ENCODE measurements around the gene PPP1R16B. TPM values are rescaled to one million over a fixed set of nuclear protein-coding genes. Genes with fewer than 3 reads are reported as not detected.

The PPP1R16B gene
- total and polyA plus RNA-seq, 2 experiments from 2014 or later = 0.28 to 0.33 TPM

DNA sequence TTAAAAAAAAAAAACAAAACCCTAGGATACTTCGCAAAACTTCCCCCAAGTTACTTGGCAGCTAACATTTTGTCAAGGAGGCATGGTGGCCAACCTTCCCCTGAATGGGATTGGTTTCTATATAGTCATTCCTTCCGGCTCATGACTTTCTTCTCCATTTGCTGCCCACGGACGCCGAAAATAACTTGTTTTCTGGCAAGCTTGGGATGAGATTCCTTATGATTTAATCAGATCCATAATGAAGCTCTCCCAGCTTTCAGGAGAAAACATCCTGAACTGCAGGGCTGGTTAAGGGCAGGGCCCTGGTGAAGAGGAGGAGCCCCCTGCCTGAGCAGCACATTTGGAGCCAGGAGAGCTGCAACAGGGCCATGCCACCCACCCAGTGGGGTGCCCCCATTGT lies 49.9 kb downstream of the PPP1R16B start:
- Histone ChIP-seq H4K20me1 (ENCODE audit: insufficient read depth, poor library complexity, severe bottlenecking) (no peaks in the 10 kb centered on the region), H3K9me2 (replicated peaks; ENCODE audit: insufficient read depth) (no peaks in the 10 kb centered on the region), H3K4me3 (no peak overlapping the region), H3K27me3 (no peaks in the 10 kb centered on the region), H3K27ac (no peak overlapping the region), H3K36me3 (replicated peaks; ENCODE audit: insufficient read depth, low read depth) (no peaks in the 10 kb centered on the region), H2AFZ (no peak overlapping the region), H3K4me2 (no peak overlapping the region), H3K79me2 (no peaks in the 10 kb centered on the region), H3K4me1 (ENCODE audit: insufficient read depth) (no peaks in the 10 kb centered on the region), H3K9me3 (ENCODE audit: low read depth) (no peaks in the 10 kb centered on the region)
- WGBS (ENCODE audit: low lambda C conversion rate, missing lambda C conversion rate) = 89% methylated on average over 5 of the region's 5 CpGs
- DNase-seq (ENCODE audit: low spot score) = no peak
- no peak for TF ChIP-seq EZH2phosphoT487 (IDR thresholded peaks at IDR 0.05; ENCODE audit: low read depth, severe bottlenecking, unreplicated experiment)
- TF ChIP-seq EZH2 (IDR thresholded peaks at IDR 0.05; ENCODE audit: borderline replicate concordance) = no peak
- TF ChIP-seq CTCF (IDR thresholded peaks at IDR 0.05; ENCODE audit: poor library complexity) = no peak

GRCh38 chr20:38856570-38856969 lies 51.1 kb downstream of the PPP1R16B start:
- DNase-seq (ENCODE audit: low spot score) = no peak
- TF ChIP-seq EZH2phosphoT487 (IDR thresholded peaks at IDR 0.05; ENCODE audit: low read depth, severe bottlenecking, unreplicated experiment) (no peak), CTCF (IDR thresholded peaks at IDR 0.05; ENCODE audit: poor library complexity) (no peak), EZH2 (IDR thresholded peaks at IDR 0.05; ENCODE audit: borderline replicate concordance) (no peak)
- 79% methylated on average over 2 of the region's 2 CpGs for WGBS (ENCODE audit: low lambda C conversion rate, missing lambda C conversion rate)
- Histone ChIP-seq H3K4me2 (no peak overlapping the region), H3K9me2 (replicated peaks; ENCODE audit: insufficient read depth) (no peaks in the 10 kb centered on the region), H4K20me1 (ENCODE audit: insufficient read depth, poor library complexity, severe bottlenecking) (no peaks in the 10 kb centered on the region), H3K4me1 (ENCODE audit: insufficient read depth) (no peaks in the 10 kb centered on the region), H3K9me3 (ENCODE audit: low read depth) (no peaks in the 10 kb centered on the region), H3K79me2 (no peaks in the 10 kb centered on the region), H2AFZ (no peak overlapping the region), H3K27ac (no peak overlapping the region), H3K4me3 (no peak overlapping the region), H3K36me3 (replicated peaks; ENCODE audit: insufficient read depth, low read depth) (no peaks in the 10 kb centered on the region), H3K27me3 (no peaks in the 10 kb centered on the region)

DNA sequence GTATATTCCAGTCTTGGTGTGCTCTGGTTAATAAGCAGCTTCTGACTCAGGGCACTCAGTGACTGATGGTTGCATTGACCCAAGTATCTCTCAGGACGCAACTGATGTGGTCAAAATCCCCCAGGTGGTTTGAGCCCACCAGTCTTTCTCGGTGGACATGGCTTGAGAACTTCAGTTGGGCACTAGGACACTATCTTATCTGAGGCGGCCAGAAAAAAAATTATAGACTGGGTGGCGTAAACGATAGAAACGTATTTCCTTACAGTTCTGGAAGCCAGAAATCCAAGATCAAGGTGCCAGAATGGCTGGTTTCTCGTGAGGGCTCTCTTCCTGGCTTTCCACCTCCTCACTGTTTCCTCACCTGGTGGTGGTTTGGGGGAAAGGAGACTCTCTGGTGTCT lies 52.2 kb downstream of the PPP1R16B start:
- Histone ChIP-seq H3K4me2 (no peak overlapping the region), H3K36me3 (replicated peaks; ENCODE audit: insufficient read depth, low read depth) (no peaks in the 10 kb centered on the region), H3K27me3 (no peaks in the 10 kb centered on the region), H4K20me1 (ENCODE audit: insufficient read depth, poor library complexity, severe bottlenecking) (no peaks in the 10 kb centered on the region), H3K9me3 (ENCODE audit: low read depth) (no peaks in the 10 kb centered on the region), H3K9me2 (replicated peaks; ENCODE audit: insufficient read depth) (no peaks in the 10 kb centered on the region), H3K79me2 (no peaks in the 10 kb centered on the region), H2AFZ (no peak overlapping the region), H3K4me1 (ENCODE audit: insufficient read depth) (no peaks in the 10 kb centered on the region), H3K27ac (no peak overlapping the region), H3K4me3 (no peak overlapping the region)
- DNase-seq (ENCODE audit: low spot score) = no peak
- 87% methylated on average over 7 of the region's 7 CpGs for WGBS (ENCODE audit: low lambda C conversion rate, missing lambda C conversion rate)
- TF ChIP-seq EZH2phosphoT487 (IDR thresholded peaks at IDR 0.05; ENCODE audit: low read depth, severe bottlenecking, unreplicated experiment) (no peak), CTCF (IDR thresholded peaks at IDR 0.05; ENCODE audit: poor library complexity) (no peak), EZH2 (IDR thresholded peaks at IDR 0.05; ENCODE audit: borderline replicate concordance) (no peak)
